Stimulated activated CD4-positive, alpha-beta T cell treated with anti-CD3 and anti-CD28 coated beads, Interleukin-15, amount 100 ng/mL, for 48 hours (primary cell): ENCODE data around the gene FHIT.

ENCODE experiments used
- DNase-seq, 2 donors: peaks; one replicate each; pipeline ENCODE4 v3.0.0-alpha.2; 2020; ENCODE audit warnings: low read depth in 2 of 2

Gene FHIT

GRCh38 chr3:59800481-59800880 lies 1450.8 kb downstream of the FHIT start:
- no peak for DNase-seq

GRCh38 chr3:59798372-59799086 lies 1452.7 kb downstream of the FHIT start:
- no peak for DNase-seq

- no peak for DNase-seq
Measured at GRCh38 chr3:59797533-59797932, 1453.7 kb downstream of the FHIT start.

- DNase-seq: no peak
Measured at GRCh38 chr3:59796456-59796855, 1454.8 kb downstream of the FHIT start.

- no peak for DNase-seq
Measured at GRCh38 chr3:59795756-59796155, 1455.5 kb downstream of the FHIT start.

GRCh38 chr3:59793976-59794375 lies 1457.3 kb downstream of the FHIT start:
- DNase-seq: no peak

- no peak for DNase-seq
Measured at GRCh38 chr3:59791774-59792308, 1459.4 kb downstream of the FHIT start.

GRCh38 chr3:59790241-59790640 lies 1461.0 kb downstream of the FHIT start:
- DNase-seq: no peak

GRCh38 chr3:59788801-59789200 lies 1462.5 kb downstream of the FHIT start:
- no peak for DNase-seq

GRCh38 chr3:59788133-59788532 lies 1463.1 kb downstream of the FHIT start:
- DNase-seq: no peak

- DNase-seq: no peak
Measured at GRCh38 chr3:59786374-59786773, 1464.9 kb downstream of the FHIT start.

GRCh38 chr3:59784164-59784563 lies 1467.1 kb downstream of the FHIT start:
- no peak for DNase-seq

GRCh38 chr3:59783468-59783988 lies 1467.7 kb downstream of the FHIT start:
- peak in 1 of 2 donors; percentile 14 for DNase-seq

- DNase-seq: no peak
Measured at GRCh38 chr3:59782664-59783063, 1468.6 kb downstream of the FHIT start.

- no peak for DNase-seq
Measured at GRCh38 chr3:59780209-59780608, 1471.0 kb downstream of the FHIT start.

- DNase-seq: no peak
Measured at GRCh38 chr3:59779260-59779659, 1472.0 kb downstream of the FHIT start.

GRCh38 chr3:59777667-59778077 lies 1473.6 kb downstream of the FHIT start:
- DNase-seq: no peak

- DNase-seq: no peak
Measured at GRCh38 chr3:59777066-59777465, 1474.2 kb downstream of the FHIT start.

GRCh38 chr3:59775761-59776325 lies 1475.4 kb downstream of the FHIT start:
- no peak for DNase-seq

GRCh38 chr3:59775106-59775505 lies 1476.1 kb downstream of the FHIT start:
- DNase-seq: no peak

GRCh38 chr3:59774634-59775033 lies 1476.6 kb downstream of the FHIT start:
- DNase-seq: no peak

GRCh38 chr3:59774000-59774399 lies 1477.3 kb downstream of the FHIT start:
- no peak for DNase-seq
